ENCODE data around the gene HABP2.

Gene HABP2

GRCh38 chr10:113627836-113628235 is 75.0 kb downstream of the HABP2 start:
- no peak for DNase-seq (ENCODE audit: low read depth in 1 of 2, low spot score in 1 of 2)

DNA sequence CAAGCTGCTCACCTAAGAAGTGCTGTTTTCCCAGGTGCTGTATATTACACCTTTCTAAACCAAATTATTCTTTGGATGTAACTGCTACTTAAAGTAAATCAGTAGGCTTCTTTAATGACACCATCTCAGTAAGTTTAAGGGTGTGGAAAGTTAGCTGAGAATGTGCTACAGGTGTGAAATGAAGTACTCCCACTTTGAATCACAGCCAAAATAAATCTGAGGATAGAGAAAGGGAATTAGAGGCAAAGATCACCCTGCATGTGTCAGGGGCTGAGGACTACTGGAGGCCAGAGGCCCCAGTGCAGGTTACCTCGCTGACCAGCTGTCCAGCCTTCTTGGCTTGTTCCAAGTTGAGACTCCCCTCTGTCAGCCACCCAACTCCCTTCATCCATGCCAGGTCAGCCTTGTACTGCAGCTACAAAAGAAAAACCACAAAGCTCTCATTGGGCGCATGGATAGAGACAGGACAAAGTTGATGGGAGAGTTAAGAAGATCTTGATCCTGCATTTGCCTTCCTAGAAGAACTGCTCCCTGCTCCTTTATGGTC is 75.8 kb downstream of the HABP2 start:
- no peak for DNase-seq (ENCODE audit: low read depth in 1 of 2, low spot score in 1 of 2)

DNA sequence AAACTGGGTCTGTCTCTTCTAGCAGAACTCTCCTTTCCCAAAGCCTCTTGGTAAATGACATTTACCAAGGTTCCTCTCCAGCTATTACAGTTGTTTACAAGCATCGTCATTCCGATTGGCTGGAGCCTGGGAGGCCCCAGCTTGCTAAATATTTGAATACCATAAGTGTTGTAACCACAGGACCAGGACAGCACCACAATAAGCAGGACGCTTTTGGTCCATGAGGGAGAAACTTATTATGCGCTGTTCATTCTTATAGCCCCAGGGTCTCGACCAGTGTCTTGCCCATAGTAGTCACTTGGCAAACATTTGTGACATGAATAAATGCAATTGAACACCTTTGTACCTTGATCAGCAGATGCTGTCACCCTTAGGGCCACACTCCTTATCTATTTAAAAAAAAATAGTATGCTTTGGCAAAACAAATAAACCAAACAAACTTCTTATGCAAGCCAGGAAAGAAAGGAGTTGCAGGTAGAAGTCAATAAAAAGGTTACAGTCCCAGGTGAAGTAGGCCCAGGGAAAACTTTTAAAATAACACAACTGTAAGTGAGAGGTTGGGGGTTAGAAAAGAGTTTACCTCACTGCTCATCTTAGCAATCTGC is 78.2 kb downstream of the HABP2 start:
- no peak for DNase-seq (ENCODE audit: low read depth in 1 of 2, low spot score in 1 of 2)

- no peak for DNase-seq (ENCODE audit: low read depth in 1 of 2, low spot score in 1 of 2)
Observed at GRCh38 chr10:113631684-113632367, 79.0 kb downstream of the HABP2 start.
